HG03196 (cell line): ENCODE measurements around the gene LRP2.
"Not testable (repeated sequence)": the region's sequence is repeated elsewhere in the genome, so short reads cannot be mapped to it uniquely, and the experiment has no call there.

Experiments used
- ATAC-seq: cut with Tn5 transposase; IDR thresholded peaks from one replicate; pipeline ENCODE4 v1.9.1; 2021; ENCODE audit not compliant: unreplicated experiment

The LRP2 gene

DNA sequence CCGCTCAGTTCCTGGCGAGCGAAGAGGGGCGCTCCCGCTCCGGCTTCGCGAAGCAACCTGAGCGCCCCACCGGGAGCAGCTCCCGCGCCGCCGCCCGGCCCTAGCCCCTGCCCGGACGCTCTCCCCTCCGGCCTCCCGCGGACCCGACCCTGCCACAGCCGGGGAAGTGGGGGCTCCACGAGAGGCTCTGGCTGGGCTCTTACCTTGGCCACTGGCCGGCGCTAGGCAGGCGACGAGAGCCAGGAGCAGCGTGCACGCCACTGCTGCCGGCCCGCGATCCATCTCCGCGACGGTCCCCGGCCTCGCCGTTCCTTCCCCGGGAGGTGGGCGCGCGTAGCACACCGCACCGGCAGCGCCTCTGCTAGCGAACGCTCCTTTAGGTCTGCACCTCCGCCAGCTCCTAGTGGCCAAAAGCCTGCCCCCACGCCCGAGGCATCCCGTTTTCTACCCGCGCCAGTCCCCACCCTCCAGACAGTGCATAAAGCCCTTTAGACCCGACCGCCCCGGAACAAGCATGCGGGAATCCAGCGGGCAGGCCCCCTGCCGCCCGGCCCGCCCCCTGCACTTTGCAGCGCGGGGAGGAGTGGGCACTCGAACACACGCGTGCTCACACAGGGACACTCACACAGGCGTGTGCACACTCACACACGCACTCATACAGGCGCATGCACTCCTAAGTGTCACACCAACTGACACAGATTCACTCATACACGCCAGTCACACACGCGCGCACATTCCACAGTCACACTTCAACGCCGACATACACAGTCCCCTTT is at the start of gene LRP2:
TSS of gene LRP2 (minus strand) at position 417 of the 776 bp plus-strand sequence. CDS start at position 282, 135 bp downstream.
- no peak for ATAC-seq

DNA sequence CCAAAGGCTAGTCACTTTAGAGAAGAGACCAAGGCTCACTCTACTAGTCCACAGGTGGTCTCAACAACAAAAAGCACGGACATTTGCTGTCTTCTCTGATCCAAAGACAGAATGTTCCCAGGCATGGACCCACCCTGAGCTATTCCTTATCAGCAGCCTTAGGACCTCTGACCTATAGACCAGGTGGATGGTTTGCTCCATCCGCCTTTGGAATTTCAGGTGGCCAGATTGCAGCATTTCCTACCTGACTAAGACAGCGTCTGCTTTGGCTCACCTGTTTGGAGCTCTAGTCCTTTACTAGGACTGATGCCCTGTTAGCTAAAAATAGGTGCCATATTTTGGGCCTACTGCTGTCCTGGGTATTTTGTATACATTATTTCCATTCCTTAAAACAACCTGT is 44.6 kb upstream of the LRP2 start:
- ATAC-seq: no peak

DNA sequence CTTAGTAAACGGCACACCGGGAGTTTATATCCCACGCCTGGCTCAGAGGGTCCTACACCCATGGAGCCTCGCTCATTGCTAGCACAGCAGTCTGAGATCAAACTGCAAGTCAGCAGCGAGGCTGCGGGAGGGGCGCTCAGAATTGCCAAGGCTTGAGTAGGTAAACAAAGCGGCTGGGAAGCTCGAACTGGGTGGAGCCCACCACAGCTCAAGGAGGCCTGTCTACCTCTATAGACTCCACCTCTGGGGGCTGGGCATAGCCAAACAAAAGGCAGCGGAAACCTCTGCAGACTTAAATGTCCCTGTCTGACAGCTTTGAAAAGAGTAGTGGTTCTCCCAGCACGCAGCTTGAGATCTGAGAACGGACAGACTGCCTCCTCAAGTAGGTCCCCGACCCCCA is 37.2 kb upstream of the LRP2 start:
- not testable (repeated sequence) for ATAC-seq

DNA sequence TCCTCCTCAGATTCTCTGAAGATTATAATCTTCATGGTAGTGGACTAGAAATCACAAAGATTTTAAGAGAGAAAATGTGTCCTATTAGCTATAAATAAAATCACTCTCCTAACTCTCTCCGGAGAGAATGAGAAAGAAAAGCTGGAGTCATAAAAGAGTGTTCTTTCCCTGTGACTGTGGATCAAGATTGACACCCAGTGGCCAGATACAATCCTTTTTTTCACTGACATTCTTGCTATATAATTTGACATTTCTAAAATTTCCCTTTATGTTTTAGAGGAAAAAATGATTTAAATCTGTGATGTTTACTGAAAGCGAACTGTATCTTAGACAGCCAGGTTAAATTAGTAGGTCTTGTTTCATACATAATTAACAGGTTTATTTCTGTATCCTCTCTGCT is 35.4 kb upstream of the LRP2 start:
- ATAC-seq: no peak

DNA sequence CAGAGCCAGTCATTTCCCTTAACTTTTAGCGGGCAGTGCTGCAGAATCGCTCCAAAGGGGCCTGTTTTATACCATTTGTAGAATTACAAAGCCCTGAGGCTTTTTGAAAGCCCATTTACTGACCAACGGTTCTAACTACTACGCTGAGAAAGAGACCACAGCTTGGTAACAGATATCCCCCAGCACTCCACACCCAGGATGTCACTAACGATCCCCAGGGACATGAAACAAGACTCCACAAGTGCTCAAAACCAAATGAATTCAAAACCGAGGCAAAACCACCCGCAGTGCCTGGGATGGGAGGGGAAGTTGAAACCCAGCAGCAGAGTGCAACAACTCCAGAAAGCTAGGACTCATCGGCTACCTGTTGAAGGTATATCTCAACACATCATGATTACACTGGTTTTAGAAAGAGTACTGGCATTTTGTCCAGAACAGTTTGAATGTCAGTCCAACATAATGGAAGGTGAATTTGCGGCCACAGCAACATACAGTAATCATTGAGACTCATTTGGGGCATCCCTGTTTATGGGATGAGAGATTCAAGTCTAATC is 33.6 kb upstream of the LRP2 start:
- no peak for ATAC-seq

DNA sequence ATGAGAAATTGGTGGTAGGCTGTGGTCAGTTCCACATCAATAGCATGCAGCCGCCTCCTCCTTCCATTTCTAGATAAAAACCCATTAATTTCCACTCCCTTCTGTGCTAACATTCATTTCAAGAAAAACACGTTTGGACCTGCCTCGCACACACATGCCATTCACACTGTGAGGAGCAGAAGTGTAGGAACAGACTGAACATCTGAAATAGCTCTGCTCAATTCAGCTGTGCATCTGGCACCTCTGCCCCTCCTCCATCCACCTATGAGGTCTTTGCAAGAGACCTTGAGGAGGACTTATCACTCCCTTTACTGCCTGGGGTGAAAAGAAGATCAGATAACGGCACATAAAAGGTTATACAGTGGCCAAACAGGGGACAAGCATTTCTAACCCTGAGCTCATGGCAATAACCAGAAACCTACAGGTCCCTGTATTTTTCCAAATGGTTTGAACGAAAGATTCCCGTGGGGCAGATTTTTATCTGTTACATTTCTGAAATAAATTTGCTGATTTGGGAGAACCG is 30.8 kb upstream of the LRP2 start:
- ATAC-seq: no peak

DNA sequence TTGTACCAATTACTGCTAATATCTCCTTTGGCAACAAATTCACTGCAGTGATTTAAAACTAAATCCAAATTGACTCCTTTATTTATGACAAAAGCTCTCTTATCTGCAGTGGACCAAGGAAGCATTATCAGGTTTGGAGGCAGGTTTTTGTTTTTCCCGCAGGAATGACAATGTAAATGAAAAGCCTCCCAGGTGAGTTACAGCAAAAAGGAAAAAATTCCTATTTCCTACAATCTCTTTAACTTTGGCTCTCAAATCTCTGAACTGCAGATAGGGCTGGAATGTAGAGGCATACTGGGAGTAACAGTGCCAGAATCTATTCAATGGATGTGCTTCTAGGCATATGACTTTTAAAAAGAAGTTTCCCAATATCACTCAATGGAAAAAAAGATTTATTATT is 28.9 kb upstream of the LRP2 start:
- no peak for ATAC-seq

DNA sequence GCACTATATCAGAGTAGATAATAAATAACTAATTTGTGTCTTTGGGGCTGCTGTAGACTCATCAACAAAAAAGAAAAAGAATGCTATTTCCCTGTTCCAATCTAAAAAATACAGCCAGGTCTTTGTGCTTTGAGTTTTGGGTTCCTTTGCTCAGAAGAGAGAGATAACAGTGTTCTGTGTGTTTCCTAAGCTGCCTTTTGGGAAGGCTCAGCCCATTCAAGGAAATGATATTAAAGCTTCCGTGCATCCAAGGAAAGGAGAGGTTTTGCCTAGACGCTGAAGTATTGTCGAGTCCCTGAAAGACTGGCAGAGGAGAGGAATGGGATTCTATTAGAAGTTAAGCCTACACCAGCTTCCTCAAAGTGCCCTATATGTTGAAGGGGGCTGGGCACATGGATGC is 25.8 kb upstream of the LRP2 start:
- no peak for ATAC-seq

DNA sequence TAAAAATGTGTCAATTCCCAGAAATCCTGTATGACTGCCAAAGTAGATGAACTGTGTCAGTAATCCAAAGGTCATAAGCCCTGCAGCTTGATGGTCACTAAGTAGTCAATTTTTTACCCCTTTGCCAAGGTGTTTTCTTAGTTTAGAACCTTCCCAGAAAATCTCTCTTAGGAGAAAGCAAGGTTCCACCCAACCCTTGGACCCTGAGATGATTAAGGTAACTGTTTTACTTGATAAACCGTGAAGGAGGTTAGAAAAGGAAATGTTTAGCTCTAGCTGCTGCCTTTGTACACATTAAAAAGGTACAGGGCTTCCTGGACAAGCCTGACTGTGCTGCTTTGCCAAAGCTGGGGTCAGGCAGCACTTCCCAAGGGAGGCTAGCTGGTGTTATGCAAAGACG is 24.4 kb upstream of the LRP2 start:
- ATAC-seq: no peak

DNA sequence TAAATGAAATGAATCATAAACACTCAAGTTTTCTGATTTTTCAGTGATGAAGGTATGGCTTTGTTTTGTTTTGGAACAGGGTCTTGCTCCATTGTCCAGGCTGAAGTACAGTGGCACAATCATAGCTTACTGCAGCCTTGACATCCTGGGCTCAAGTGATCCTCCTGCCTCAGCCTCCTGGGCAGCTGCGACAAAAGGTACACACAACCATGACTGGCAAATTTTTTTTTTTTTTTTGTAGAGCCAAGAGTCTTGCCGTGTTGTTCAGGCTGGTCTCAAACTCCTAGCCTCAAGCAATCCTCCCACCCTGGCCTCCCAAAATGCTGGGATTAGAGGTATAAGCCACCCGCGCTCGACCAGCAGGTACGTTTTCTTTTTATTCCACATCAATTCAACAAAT is 22.5 kb upstream of the LRP2 start:
- ATAC-seq: no peak

DNA sequence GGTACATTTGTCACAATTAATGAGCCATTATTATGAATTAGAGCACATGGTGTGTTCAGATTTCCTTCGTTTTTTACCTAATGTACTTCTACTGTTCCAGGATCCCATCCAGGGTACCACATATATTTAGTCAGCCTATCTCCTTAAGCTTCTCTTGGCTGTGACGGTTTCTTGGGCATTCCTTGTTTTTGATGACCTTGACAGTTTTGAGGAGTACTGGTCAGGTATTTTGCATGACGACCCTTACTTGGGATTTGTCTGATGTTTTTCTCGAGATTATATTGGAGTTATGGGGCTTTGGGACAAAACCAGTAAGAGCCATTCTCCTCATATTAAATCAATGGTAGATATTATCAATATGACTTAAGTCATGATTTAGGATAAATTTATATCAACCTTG is 10.2 kb upstream of the LRP2 start:
- no peak for ATAC-seq

DNA sequence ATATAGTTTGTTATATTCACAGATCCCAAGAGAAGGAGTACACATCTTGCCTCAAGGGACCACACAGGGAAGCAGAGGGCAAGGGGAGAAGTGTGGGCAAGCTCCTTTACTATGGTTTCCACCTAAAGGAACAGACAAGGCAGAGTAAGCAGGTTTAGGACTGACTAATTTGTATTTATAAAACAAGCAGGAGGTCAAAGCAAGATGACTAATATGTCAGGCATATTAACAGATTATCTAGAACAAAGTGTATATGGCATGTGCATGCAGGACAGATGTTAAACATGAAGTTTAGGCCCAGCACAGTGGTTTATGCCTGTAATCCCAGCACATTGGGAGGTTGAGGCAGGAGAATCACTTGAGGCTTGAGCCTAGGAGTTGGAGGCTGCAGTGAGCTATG is 3.7 kb upstream of the LRP2 start:
- no peak for ATAC-seq

DNA sequence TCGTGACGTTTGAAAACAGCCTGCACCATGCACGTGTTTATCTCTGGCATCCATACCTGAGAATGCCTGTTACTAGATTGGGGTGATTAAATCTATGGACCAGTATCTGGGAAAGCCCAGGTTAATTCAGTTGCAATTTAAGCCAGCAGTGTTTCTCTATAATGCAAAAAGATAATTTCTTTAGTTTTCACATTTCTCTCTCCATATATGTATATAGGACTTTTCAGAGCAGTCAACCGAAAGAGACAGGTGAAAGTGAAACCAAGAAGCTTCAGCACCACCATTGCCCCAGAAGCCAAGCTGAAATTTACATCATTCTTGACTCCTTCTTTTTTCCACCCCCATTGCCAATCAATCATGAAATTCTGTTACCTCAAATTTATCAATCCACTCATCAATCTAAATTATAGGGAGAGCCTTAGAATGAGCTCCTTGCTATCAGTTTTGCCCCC is 2.7 kb upstream of the LRP2 start:
- peak; percentile 69 for ATAC-seq

DNA sequence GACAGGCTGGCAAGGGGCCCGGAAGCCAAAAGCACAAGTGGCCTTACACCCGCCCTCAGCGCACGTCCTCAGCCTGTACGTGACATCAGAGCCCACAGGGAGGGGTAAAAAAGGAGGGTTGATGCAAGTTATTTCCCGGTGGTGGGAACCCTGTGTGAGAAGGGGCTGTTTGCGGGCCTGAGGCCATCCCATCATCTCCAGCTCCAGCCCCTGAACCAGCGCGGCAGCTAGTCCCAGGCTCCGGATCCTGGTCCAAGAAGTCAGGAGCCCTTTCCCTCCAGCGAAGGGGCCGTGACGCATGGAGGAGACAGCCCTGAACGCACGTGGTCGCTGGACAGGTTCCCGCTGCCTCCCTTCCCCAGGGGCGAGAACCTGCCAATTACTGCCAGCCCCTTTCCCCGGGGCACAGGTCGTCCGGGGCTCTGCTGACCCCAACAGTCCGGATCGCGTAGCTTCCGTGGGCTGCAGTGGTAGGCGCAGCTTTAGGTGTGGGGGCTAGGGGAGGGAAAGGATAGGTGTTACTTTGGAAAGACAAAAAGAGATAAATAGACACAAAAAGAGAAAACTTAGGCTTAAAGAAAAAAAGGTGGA is 1.3 kb upstream of the LRP2 start:
- ATAC-seq: peak; percentile 36

DNA sequence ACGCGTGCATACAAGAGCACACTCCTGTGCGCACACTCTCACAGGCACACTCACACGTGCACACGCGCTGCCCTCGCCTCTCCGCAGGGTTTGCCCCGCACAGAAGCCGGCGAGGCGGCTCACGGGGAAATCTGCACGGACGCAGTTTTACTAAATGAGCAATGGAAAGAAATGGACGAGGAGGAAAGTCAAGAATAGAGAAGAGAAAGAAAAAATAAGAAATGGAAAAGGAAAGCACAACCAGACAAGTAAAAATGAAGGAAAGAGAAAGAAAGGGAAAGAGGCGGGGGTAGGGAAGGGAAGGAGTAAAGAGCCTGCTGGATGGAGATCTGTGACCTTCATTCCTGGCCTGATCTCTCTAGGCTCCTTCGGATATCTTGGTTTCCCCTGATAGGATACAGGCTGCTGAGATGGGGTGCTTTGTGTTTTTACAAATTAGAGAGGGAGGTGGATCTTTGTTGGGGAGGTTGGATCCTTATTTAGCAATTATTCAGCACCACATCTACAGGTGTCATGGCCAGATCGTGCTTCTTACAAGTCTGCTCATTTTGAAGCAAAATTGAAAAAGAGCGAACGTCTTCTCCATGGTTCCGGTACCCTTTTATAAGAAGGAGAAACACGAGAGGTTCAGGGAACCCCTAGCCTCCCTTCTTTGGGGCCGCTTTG is 693 bp upstream of the LRP2 start:
- ATAC-seq: no peak

DNA sequence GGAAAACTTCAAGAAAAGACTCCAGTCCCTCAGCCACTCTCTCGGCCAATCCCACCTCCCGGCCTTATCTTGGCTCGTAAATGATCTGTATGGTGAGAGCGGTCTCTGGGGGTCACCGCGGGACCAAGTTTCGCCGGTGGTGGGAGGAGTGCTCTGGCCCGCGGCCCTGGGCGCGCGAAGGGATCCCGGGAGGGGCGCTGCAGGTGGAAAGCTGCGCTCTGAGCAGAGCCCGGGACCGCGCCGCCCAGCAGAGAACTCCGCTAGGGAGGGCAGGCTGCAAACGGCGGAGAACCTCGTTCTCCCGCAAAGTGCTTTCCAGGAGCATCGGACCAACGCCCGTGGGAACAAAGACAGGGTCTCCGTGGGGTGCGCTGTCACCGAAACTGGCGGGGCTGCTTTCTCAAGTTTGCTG is 622 bp downstream of the LRP2 start:
- no peak for ATAC-seq

DNA sequence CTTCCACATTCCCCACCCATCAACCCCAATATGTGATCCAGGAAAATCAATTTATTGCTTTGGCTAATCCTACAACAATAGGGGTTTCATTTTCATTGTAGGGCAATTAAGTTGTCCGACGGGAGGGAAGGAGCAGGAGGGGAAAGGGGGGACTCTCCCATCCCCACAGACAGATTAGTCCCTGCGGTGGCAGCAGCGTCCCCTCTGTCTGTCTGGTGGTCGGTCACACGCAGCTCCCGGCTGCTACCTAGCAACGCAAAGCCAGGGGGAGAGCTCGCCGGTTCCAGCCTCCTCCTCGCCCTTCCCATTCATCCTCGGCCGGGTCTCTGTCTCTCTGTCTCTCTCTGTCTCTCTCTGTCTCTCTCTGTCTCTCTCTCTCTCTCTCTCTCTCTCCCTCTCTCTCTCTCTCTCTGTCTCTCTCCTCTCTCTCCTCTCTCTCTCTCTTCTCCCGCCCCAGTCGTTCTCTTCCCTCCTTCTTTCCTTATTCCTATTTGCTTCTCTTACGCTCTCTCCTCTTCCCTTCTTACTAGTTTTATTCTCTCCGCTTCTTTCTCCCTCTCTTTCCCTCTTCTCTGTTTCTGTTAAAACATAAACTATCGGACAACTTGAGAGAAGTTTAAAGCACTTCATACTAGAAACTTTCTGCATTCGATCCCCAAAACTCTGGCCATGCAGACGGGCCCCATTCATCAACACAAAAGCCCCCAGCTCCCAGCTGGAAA is 1.2 kb downstream of the LRP2 start:
- ATAC-seq: no peak

DNA sequence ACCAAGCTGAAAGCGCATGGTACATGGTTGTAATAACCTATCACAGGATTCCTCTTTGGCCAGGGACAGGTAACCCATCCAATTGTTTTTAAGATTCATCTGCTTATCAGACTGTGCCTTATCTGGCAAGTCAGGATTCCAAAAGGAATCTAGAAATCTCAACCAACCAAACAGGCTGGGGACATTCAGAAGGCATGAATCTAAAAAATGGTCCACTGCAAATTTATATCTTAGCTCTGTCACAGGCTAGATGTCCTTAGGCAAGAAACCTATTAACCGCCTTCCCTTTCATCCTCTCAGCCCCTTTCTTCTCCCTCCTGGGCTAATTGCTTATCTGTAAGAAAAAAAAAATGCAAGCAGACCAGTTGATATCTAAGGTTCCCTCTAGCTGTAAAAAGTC is 4.3 kb downstream of the LRP2 start:
- no peak for ATAC-seq

DNA sequence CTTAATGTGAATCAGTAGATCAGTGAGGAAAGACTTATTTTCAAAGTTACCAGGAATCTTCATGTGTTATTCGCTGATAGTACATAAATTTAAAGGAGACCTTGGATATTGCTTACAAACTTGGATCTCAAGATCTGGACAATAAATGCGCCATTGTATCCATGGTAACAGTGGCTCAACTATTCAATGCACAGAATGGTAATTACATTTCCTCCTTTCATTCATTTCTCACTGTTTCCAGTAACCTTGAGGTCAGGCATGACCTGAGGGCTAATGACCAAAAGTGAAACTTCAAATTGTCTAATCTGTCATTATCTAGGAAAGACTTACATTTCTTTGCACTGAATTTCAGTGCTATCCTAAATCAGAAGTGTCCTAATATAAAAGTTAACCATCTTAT is 8.1 kb downstream of the LRP2 start:
- ATAC-seq: no peak

DNA sequence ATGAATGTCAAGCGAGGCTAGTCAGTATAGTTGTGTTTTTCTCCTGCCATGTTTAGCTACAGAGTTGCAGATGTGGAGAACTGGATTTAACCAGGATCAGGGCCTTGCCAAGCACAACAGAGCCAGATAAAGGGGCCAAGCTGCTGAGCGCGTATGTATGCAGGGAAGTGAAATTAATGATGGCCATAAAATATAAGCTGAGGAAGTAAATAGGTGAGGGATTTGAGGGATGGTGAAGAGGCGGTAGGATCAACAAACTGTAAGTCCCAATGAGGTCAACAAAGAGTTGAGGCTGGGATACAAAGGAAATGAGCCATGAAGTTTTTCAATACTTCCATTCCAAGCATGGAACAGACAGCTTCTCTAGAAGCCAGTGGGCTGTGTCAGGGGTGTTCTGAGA is 10.6 kb downstream of the LRP2 start:
- no peak for ATAC-seq

DNA sequence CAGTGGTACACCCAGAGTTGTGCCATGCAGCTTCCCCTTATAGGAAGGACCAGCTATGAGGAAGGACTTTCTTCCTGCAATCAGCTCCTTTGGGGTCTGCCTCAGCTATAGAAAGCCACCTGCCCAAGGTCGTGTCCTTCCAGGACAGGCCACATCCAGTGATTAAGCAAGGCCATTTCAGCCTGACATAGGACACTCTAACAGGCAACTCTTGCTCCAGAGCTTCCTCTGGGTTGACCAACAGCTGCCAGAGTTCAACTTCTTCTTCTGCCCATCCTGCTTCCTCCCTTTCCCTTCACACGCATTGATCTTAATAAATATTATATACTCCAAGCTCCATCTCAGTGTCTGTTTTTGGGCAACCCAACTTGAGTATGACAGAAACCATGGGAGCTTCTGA is 12.8 kb downstream of the LRP2 start:
- no peak for ATAC-seq
